HepG2 (cell line): ENCODE results near the gene IST1. TPM values are rescaled to one million over a fixed set of nuclear protein-coding genes. Genes with fewer than 3 reads are reported as not detected.
A peak's percentile ranks its signal among the peaks of the same experiment; 100 is the strongest.

Experiments used
- HOXA9 ChIP-seq: sonication (generic); formaldehyde crosslinking; IDR thresholded peaks from 2 replicates; pipeline ENCODE4 v1.8.1; 2022; ENCODE audit warnings: missing genetic modification reagents, mild to moderate bottlenecking, moderate library complexity, borderline replicate concordance
- IRF1 ChIP-seq: sonication (generic); formaldehyde crosslinking; IDR thresholded peaks from 2 replicates; pipeline ENCODE4 v1.4.0; 2020; ENCODE audit warnings: low read depth, mild to moderate bottlenecking, missing genetic modification reagents
- MBNL3 ChIP-seq: fragments of 250-450 bp; sonication (Bioruptor Pico); conservative IDR thresholded peaks from 2 replicates; pipeline ENCODE4 v1.8.0; 2022; ENCODE audit warnings: mild to moderate bottlenecking, inconsistent platforms
- NCOR1 ChIP-seq: fragments of 200-600 bp; sonication (generic); IDR thresholded peaks from 2 replicates; pipeline ENCODE4 v1.7.0; 2017; ENCODE audit warnings: antibody characterized with exemption, low read length, borderline replicate concordance
- NFIB ChIP-seq: sonication (generic); formaldehyde crosslinking; IDR thresholded peaks from 2 replicates; pipeline ENCODE4 v1.9.0; 2021; ENCODE audit warnings: missing genetic modification reagents, mild to moderate bottlenecking, borderline replicate concordance
- NFYB ChIP-seq: sonication (generic); formaldehyde crosslinking; IDR thresholded peaks from 2 replicates; pipeline ENCODE4 v1.4.0; 2020; ENCODE audit warnings: missing genetic modification reagents
- NRL ChIP-seq: sonication (generic); formaldehyde crosslinking; IDR thresholded peaks from 2 replicates; pipeline ENCODE4 v1.5.0; 2020; ENCODE audit warnings: missing genetic modification reagents, mild to moderate bottlenecking, moderate library complexity, borderline replicate concordance
- PITX1 ChIP-seq: sonication (generic); formaldehyde crosslinking; IDR thresholded peaks from 2 replicates; pipeline ENCODE4 v1.5.1; 2020; ENCODE audit warnings: mild to moderate bottlenecking, missing genetic modification reagents
- RNF2 ChIP-seq: fragments of 450-650 bp; conservative IDR thresholded peaks from 2 replicates; pipeline ENCODE4 v1.6.1; 2016; ENCODE audit warnings: low read depth
- SKIL ChIP-seq: sonication (generic); formaldehyde crosslinking; IDR thresholded peaks from 2 replicates; pipeline ENCODE4 v1.8.0; 2022; ENCODE audit warnings: missing genetic modification reagents, mild to moderate bottlenecking, moderate library complexity, borderline replicate concordance
- THAP11 ChIP-seq: IDR thresholded peaks from 2 replicates; pipeline ENCODE4 v1.6.1; 2016; ENCODE audit warnings: missing biosample characterization, missing genetic modification reagents
- ZBTB43 ChIP-seq: sonication (generic); formaldehyde crosslinking; conservative IDR thresholded peaks from 2 replicates; pipeline ENCODE4 v1.4.0; 2020; ENCODE audit warnings: missing genetic modification reagents
- ZC3H4 ChIP-seq: sonication (generic); formaldehyde crosslinking; IDR thresholded peaks from 2 replicates; pipeline ENCODE4 v1.4.0; 2020; ENCODE audit warnings: missing genetic modification reagents, borderline replicate concordance
- ZNF24 ChIP-seq: fragments of 450-650 bp; IDR thresholded peaks from 2 replicates; pipeline ENCODE4 v1.6.1; 2017; ENCODE audit warnings: antibody characterized with exemption, mild to moderate bottlenecking
- ZNF331 ChIP-seq: sonication (generic); formaldehyde crosslinking; IDR thresholded peaks from 2 replicates; pipeline ENCODE4 v1.4.0; 2020; ENCODE audit warnings: missing genetic modification reagents
- ZNF512B ChIP-seq: sonication (generic); formaldehyde crosslinking; IDR thresholded peaks from 2 replicates; pipeline ENCODE4 v1.5.1; 2020; ENCODE audit warnings: missing genetic modification reagents, mild to moderate bottlenecking, borderline replicate concordance
- ZNF576 ChIP-seq: sonication (generic); formaldehyde crosslinking; IDR thresholded peaks from 2 replicates; pipeline ENCODE4 v1.4.0; 2020; ENCODE audit warnings: mild to moderate bottlenecking, missing genetic modification reagents
- ZNF616 ChIP-seq: sonication (generic); formaldehyde crosslinking; IDR thresholded peaks from 2 replicates; pipeline ENCODE4 v1.5.0; 2020; ENCODE audit warnings: low read depth, mild to moderate bottlenecking, missing genetic modification reagents
- ZNF652 ChIP-seq: IDR thresholded peaks from 2 replicates; pipeline ENCODE4 v1.6.1; 2016; ENCODE audit warnings: low read depth, borderline replicate concordance
- ZNF784 ChIP-seq: sonication (generic); formaldehyde crosslinking; IDR thresholded peaks from 2 replicates; pipeline ENCODE4 v1.5.1; 2020; ENCODE audit warnings: missing genetic modification reagents, mild to moderate bottlenecking, borderline replicate concordance
- polyA plus RNA-seq, 8 experiments: library from polyadenylated mRNA; depleted of rRNA in 3 of 8; stranded (reverse) in 7 of 8; unstranded in 1 of 8; fragments of >200 nt; fragmentation: Illumina TruSeq in 4 of 8; extraction: Trizol in 4 of 8; gene quantifications; 2 replicates each; pipeline versions ENCODE4 v1.2.1 to v1.2.3, GENCODE V29; 2011 to 2016; ENCODE audit warnings: low read depth in 4 of 8, missing spikeins in 1 of 8, mixed read lengths in 1 of 8; ENCODE audit not compliant: insufficient read depth in 1 of 8
- total RNA-seq, 5 experiments: library from RNA; depleted of rRNA; stranded (reverse); fragments of >200 nt; fragmentation: Illumina TruSeq; extraction: Trizol; gene quantifications; 2 replicates each; pipeline ENCODE4 v1.2.3, GENCODE V29; 2016; ENCODE audit warnings: low read depth in 1 of 5

The IST1 gene
- total and polyA plus RNA-seq, 2 of the 13 experiments (the other 11 are each of a cell fraction or from before 2014, with no cell fraction given), result 346 to 415 TPM

GRCh38 chr16:71845639-71846430, 49.5 kb upstream of the IST1 start, which contains the start of gene ATXN1L (continued):
- TF ChIP-seq ZBTB43 (peak; percentile 86; the same call in 1 of the 2 replicates), ZNF652 (CRISPR knock-in tag) (no peak), ZNF784 (CRISPR knock-in tag) (peak; percentile 71; the same call in 1 of the 2 replicates), ZNF576 (CRISPR knock-in tag) (no peak), ZNF616 (no peak), NCOR1 (no peak; the same call in 1 of the 2 replicates), SKIL (CRISPR knock-in tag) (no peak), MBNL3 (no peak), ZC3H4 (CRISPR knock-in tag) (no peak), PITX1 (CRISPR knock-in tag) (peak; percentile 53; the same call in 1 of the 2 replicates), NRL (CRISPR knock-in tag) (no peak; the same call in 1 of the 2 replicates), HOXA9 (no peak; the same call in 1 of the 2 replicates), NFYB (no peak), THAP11 (peak; percentile 94), ZNF512B (CRISPR knock-in tag) (no peak), RNF2 (no peak), NFIB (CRISPR knock-in tag) (no peak), ZNF24 (no peak), ZNF331 (peak; percentile 84), IRF1 (0 out of 2 replicates have a peak, but pooled peaks have one; percentile 63)
